Left kidney (tissue), 2 donors: ENCODE measurements around the gene SLC12A5. TPM values are rescaled to one million over a fixed set of nuclear protein-coding genes. Genes with fewer than 3 reads are reported as not detected.

Experiments used
- DNase-seq: peaks from one replicate; pipeline ENCODE4 v3.0.0-alpha.2; 2013
- polyA plus RNA-seq: library from polyadenylated mRNA; unstranded; fragments of 120-200 nt; gene quantifications from one replicate; pipeline ENCODE4 v1.2.1, GENCODE V29; 2013; ENCODE audit not compliant: insufficient read length

The SLC12A5 gene
- polyA plus RNA-seq, 1 donor: 1.8 TPM

DNA sequence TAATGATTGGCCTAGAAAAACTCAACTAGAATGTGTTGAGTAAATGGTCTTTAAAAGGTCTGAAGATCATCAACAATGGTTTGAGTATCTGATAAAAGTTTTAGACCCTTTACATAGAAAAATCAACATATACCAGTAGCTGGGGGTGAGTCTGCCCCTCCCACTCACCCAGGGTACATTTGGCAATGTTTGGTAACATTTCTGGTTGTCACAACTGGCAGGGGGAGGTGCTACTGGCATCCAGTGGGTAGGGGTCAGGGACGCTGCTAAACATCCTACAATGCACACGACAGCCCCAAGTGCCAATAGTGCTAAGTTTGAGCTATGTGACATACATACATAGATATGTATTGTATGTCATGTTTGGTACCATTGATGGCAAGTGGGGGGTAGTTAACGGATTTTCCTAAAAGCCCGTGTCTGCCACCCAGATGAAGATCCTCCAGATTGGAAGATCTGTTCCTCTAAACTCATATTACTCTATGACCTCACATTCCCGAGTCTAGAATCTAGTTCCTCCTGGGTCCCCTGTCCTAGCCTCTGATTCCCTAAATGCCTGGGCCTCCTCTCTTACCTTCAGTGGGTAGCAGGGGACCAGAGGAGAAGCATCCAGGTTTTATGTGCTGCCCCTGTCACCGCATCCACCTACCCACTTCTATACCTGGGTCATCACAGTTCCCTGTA lies 22.9 kb upstream of the SLC12A5 start:
- no peak for DNase-seq

DNA sequence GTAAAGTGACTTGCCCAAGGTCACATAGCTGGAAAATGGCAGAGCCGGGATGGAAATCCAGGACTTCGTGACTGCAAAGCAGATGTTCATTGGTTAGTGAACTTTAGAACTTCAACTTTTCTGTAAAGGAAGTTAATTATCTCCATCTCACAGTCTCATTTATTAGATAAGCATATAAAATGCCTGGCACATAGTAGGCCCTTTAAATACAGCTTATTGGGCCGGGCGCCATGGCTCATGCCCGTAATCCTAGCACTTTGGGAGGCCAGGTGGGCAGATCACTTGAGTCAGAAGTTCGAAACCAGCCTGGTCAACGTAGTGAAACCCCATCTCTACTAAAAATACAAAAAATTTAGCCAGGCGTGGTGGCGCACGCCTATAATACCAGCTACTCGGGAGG lies 22.1 kb upstream of the SLC12A5 start:
- DNase-seq: no peak

DNA sequence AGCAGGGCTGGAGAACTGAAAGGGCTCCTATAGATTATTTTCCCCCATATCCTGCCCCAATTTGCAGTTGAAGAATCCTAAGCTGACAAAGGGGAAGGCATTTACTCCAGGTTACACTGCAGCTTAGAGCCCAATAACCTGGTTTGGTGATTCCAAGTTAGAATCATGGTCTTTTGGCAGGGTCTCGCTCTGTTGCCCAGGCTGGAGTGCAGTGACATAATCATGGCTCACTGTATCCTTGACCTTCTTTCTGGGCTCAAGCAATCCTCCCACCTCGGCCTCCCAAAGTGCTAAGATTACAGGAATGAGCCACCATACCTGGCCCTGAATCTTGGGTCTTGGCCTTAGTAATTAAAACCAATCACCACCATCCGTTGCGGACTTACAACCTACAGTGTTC lies 21.3 kb upstream of the SLC12A5 start:
- no peak for DNase-seq

DNA sequence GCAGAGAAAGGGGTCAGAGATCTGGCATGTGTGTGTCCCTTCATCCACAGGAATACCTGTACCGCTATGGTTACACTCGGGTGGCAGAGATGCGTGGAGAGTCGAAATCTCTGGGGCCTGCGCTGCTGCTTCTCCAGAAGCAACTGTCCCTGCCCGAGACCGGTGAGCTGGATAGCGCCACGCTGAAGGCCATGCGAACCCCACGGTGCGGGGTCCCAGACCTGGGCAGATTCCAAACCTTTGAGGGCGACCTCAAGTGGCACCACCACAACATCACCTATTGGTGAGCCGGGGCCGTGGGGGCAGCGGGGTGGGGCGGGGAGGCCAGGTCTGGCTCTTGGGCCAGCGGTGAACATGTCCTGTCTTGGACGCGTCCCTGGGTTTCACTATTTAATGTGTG lies 19.2 kb upstream of the SLC12A5 start:
- DNase-seq: no peak

DNA sequence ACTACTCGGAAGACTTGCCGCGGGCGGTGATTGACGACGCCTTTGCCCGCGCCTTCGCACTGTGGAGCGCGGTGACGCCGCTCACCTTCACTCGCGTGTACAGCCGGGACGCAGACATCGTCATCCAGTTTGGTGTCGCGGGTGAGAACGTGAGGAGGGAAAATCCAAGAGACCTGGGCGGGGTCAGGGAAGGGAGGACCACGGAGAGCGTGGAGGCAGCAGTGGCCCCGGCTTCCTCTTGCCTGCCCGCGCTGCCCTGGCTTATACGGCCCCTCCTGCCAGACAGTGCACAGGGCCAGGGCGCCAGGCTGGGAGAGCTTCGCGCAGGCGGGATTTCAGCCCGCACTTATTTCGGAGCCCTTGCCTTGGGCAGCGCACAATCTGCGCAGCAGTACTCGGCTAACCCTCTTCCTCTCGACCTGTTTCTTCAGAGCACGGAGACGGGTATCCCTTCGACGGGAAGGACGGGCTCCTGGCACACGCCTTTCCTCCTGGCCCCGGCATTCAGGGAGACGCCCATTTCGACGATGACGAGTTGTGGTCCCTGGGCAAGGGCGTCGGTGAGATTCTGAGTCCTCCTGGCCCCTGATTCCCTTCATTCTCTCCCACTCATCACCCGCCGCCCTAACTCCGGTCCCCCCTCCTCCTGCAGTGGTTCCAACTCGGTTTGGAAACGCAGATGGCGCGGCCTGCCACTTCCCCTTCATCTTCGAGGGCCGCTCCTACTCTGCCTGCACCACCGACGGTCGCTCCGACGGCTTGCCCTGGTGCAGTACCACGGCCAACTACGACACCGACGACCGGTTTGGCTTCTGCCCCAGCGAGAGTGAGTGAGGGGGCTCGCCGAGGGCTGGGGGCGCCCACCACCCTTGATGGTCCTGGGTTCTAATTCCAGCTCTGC lies 18.3 kb upstream of the SLC12A5 start:
- no peak for DNase-seq

DNA sequence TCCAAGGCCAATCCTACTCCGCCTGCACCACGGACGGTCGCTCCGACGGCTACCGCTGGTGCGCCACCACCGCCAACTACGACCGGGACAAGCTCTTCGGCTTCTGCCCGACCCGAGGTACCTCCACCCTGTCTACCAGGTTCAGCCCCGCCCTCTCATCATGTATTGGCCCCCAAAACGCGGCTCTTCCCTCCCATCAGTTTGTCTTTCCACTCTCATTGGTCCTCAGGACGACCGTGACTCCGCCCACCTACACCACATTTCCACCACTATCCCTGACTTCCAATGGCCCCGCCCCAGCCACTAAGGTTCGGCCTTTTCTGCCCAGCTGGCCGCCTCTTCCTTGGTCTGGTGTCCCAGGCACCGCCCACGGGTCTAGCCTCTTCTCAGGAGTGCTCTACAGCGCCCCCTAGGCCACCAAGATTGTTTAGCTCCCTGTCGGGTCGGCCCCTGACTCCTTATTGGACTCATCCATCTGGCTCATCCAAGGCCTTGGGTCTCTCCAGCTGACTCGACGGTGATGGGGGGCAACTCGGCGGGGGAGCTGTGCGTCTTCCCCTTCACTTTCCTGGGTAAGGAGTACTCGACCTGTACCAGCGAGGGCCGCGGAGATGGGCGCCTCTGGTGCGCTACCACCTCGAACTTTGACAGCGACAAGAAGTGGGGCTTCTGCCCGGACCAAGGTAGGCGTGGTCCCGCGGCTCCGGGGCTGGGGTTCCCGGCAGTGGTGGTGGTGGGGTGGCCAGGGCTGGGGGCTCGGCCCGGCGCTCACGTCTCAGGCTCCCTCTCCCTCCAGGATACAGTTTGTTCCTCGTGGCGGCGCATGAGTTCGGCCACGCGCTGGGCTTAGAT lies 17.2 kb upstream of the SLC12A5 start:
- no peak for DNase-seq

DNA sequence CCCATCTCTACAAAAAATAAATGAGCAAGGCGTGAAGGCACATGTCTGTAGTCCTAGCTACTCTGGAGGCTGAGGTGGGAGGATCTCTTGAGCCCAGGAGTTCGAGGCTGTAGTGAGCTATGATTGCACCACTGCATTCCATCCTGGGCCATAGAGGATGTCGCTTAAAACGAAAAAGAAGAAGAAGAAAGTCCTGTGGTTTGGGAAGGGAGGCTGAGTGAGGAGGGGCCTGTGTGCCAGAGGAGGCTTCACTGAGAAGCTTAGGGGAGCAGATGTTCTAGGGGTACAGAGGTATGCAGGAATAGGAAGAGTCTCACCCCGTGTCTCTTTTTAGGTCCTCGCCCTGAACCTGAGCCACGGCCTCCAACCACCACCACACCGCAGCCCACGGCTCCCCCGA lies 16.1 kb upstream of the SLC12A5 start:
- DNase-seq: no peak

DNA sequence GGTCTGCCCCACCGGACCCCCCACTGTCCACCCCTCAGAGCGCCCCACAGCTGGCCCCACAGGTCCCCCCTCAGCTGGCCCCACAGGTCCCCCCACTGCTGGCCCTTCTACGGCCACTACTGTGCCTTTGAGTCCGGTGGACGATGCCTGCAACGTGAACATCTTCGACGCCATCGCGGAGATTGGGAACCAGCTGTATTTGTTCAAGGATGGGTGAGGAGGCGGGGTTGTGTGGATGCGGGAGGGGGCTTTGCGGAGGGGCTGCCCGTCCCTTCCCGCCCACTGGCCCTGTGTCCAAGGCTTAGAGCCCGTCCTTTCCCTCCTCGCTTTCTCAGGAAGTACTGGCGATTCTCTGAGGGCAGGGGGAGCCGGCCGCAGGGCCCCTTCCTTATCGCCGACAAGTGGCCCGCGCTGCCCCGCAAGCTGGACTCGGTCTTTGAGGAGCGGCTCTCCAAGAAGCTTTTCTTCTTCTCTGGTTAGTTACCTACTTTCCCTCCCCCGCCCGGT lies 15.6 kb upstream of the SLC12A5 start:
- no peak for DNase-seq

DNA sequence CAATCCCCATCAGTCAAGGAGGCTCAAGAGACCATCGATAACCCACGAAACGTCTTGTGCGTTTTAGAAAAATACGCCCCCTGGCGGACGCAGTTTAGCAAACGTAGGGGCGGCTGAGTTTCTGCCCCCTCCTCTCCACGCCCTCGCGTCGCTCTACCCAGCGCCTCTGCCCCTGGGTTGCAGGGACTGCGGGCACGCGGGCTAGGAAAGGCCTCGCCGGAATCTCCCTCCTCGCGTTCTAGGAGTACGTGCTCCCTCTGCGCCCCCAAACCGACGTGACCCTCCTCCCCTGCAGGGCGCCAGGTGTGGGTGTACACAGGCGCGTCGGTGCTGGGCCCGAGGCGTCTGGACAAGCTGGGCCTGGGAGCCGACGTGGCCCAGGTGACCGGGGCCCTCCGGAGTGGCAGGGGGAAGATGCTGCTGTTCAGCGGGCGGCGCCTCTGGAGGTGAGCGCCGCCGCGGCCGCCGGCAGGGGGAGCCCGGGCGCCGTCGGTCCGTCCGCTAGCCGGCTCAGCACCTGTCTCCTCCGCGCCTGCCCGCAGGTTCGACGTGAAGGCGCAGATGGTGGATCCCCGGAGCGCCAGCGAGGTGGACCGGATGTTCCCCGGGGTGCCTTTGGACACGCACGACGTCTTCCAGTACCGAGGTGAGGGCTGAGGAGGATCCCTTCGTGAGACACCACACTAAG lies 15.0 kb upstream of the SLC12A5 start:
- no peak for DNase-seq

DNA sequence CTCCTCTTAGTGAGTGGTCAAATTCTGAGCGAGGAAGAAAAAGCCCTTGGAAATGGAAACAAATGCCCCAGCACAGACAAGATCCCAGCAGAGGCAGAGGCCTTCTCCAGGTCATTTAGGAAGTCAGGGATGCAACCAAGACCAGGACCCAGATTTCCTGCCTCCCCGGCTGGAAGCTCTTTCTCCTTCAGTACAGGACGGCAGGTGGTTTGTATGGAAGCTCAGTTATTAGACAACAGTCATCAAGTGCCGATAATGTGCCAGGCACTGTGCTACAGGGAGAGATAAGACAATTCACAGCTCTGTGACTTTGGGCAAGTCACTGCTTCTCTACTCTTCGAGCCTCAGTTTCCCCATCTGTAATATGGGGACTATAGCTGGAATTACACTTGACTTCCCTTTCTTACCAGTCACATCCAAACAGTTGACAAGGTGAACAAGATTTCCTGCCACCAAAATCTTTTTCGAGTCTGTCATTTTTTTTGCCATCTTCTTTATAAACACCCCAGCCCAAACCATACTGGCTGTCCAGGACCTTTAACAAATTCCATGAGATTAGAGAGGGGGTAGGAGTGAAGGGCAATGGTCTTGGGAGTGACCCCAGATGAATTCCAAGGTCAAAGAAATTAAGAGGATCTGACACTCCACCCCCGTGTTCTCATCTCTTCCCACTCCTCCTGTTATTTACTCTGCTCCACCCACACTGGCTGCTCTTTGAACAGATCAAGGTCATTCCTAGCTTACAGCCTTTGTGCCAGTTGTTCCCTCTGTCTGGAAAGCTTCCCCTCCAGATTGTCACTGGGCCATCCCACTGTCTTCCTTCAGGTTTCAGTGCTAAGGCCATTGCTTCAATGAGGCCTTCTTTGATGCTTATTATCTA lies 14.3 kb upstream of the SLC12A5 start:
- DNase-seq: no peak

DNA sequence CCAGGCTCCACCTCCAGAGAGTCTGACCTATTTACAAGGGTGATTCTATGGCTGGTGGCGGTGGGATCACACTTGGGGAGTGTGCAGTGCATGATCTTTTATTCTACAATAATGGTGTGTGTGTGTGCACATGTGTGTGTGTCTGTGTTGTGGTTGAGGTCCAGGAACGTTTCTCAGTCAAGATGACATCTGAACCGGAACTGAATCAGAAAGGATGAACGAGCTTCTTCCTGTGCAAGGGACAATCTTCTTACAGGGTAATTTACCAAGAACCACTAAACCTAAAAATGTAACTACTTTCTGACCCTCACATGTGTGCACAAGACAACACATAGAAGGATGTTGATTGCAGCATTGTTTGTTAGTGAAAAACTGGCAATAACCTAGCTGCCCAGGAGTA lies 11.7 kb upstream of the SLC12A5 start:
- no peak for DNase-seq

DNA sequence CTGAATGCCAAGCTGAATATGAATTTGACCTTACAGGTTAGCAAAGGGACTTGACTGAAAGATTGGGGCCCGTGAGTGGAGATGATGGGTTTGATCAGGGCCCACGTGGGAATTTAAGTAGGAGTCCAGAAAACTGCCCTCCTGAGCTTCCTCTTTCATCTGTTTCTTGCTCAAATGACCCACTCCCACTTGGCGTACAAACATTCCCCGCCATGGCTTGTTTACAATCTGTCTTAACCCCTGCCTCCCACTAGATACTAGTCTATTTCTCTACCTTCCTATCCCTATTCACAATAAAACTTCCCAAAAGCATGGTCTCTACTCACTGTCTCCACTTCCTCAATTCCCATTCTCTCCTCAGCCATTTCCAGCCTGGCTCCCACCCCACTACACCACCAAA lies 10.9 kb upstream of the SLC12A5 start:
- DNase-seq: no peak

DNA sequence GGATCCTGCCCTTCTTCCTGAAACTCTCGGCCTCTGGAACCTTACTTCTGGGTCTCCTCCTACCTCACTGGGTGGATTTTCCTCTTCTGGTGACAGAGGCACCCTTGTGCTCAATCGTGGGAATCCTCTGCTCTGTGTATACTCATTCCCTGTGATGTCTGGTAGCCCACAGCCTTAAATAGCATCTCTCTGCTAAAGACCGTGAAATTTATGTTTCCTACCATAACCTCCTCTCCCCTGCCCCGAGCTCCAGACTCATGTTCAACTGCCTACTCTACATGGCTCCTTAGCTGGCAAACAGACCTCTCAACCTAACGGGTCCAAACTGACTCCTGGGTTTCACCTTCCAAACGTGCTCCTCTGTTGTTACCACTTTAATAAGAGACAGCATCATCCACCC lies 10.4 kb upstream of the SLC12A5 start:
- no peak for DNase-seq

DNA sequence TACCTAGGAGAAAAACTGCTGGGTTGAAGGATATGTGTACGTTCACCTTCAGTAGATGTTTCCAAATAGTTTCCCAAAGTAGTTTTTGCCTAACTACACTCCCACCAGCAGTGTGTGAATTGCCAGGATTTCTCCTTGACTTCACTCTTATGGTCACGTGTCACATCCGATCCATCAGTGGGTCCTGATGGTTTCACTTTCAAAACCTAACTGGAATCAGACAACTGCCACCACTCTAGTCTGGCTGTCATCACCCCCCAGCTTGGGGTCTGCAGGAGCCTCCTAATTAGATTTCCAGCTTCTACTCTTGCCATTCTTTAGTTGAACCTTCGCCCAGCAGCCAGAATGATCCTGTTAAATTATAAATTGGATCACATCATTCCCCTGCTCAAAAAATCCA lies 8.5 kb upstream of the SLC12A5 start:
- DNase-seq: no peak

DNA sequence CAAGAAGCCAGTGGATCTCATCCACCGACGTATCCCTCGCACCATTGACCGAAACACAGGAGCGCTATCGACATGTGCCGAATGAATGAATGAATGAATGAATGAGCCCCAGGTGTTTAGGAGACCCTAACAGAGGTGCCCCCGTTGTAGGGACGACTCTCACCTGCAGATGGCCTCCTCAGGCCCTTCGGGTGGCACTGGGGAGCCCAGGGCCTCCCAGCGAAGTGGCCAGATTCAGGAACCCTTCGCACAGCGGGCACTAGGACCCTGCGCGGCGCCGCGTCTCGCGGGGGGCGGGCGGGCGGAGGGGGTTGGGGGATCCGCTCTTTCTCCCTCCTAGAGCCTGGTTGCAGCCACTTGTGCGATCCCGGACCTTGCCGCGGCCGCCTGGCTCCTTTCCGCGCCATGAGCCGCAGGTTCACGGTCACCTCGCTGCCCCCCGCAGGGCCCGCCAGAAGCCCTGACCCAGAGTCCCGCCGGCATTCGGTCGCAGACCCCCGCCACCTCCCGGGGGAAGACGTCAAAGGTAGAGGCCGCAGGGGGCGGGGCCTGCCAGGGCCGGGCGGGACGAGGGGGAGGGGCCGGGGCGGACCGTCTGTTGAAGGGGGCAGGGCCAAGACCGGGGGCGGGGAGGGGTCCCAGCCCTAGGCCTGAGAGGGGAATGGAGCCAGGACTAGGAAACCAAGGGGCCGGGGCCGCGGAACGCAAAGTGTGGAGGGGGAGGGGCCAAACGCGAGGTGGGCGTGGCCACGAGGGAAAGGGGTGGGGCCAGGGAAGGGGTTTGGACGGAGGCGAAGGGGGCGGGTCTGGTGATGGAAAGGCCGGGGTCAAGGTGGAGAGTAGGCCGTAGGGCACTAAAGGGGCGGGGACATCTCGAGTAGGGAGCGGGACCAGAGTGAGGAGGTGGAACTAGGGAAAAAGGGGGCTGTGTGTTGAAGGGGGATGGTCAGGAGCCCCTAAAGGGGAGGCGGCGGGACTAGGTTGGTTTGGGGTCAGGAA lies 7.4 kb upstream of the SLC12A5 start:
- no peak for DNase-seq

DNA sequence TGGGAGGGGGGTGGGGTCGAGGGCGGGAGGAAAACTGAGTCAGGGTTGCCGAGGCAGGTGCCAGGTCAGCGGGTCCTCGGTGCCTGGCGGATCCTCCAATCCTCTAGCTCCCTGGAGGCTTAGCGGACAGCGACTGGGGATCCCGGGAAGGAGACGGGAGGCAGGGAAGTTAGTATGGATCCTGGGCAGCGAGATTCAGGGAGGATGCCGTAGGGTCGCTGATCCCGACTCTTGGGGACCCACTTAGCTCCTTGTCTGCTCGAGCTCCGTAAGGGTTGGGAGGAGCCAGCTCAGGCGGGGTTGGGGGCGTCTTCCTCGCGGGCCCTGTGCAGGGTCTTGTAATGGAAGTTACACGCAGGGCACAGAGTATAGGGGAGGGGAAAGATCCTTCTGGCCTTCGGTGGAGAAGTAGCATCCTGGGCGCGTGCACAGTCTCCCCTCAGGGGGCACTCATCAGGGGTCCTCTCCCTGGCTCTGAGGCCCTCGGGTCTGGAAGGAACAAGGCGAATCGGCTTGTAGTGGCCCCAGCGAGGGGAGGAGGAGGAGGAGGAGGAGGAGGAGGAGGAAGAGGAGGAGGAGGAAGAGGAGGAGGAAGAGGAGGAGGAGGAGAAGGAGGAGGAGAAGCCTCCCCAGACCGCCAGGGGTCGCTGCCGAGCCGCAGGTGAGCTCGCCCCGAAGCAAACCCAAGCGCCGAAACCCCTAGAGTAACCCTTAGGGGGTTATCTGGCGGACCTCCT lies 6.4 kb upstream of the SLC12A5 start:
- no peak for DNase-seq

DNA sequence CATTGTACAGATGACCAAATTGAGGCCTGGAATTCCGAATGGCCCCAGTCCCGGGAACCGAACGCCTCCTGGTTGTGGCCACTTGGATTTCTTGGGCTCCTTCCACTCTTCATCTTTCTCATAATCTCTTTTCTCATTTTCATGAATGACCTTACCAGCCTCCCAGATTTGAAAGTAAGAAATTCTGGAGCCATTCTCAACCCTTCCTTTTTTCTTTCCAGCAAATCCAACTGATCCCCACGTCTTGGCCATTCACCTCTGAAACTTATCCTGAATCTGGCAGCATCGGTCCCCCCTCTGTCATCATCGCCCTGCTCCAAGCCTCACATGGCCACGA lies 5.9 kb upstream of the SLC12A5 start:
- no peak for DNase-seq

DNA sequence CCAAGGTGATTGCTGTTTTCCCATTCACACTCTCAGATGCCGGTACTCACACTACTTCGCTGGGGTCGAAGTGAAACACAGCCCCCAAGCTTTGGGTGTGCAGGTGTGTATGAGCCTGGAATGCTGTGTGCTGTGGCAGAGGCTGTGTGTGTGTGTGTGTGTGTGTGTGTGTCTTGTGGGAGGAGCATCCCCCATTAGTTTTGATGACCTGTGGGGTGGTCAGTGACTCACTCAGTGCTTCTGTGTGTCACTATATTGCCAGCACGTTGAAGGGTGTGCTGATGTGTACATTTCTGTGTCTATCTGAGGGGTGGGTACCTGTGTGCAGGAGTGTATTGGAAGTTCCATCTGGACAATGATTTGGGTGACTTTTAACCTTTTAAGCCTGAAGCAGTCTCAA lies 5.0 kb upstream of the SLC12A5 start:
- no peak for DNase-seq

DNA sequence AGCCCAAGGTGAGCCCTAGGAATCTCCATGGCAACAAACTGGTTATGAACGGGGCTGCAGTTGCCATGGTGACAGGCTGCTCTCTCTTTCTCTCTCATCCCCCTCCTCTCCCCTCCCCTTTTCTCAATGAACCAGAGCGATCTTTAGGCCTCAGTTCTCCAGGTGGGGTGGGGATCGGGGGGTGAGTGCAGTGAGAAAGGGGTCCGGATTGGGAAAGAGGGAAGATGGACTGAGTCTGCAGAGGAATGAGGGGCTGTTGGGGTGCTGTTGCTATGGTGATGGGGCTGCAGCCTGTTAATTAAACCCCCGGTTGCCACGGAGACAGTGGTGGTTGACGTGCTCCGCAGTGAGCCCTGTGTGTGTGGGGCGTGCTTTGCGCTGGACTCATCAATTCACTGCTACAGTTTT lies 3.6 kb upstream of the SLC12A5 start:
- DNase-seq: no peak
